Ovary (tissue), 3 donors: ENCODE results near the gene KRT81.

Source experiments
- POLR2A ChIP-seq: fragments of 450-650 bp; IDR thresholded peaks from one replicate; pipeline ENCODE4 v1.6.1; 2017; ENCODE audit warnings: antibody characterized with exemption, mild to moderate bottlenecking, moderate library complexity
- TF ChIP-seq, protein P1 (sequence below), 3 donors: fragments of 450-650 bp in 2 of 3; fragments of 200-600 bp in 1 of 3; IDR thresholded peaks; one replicate each; pipeline versions ENCODE4 v1.5.1 to v1.8.0; 2016 to 2022; ENCODE audit warnings: antibody characterized with exemption in 3 of 3, mild to moderate bottlenecking in 1 of 3
- donor health status: DM: no; HTN: no; CAD: no.

DNA sequence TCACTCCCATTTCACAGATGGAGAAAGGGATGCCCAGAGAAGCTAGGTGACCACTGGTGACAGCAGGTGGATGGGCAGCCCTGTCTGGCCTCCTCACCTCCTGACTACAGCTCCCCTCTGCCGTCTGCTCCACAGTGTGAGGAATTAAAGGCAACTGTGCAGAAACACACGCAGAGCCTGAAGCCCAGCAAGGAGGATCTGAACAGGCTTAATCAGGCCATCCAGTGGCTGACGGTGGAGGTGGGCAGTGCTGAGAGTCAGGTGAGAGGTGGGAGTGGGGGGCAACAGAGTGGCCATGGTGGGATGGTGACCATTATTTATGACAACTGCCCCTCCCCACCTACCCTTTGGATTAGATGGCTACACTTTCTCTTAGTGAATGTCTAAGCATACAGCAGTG is 15.6 kb downstream of the KRT81 start:
- TF ChIP-seq, protein P1, sequence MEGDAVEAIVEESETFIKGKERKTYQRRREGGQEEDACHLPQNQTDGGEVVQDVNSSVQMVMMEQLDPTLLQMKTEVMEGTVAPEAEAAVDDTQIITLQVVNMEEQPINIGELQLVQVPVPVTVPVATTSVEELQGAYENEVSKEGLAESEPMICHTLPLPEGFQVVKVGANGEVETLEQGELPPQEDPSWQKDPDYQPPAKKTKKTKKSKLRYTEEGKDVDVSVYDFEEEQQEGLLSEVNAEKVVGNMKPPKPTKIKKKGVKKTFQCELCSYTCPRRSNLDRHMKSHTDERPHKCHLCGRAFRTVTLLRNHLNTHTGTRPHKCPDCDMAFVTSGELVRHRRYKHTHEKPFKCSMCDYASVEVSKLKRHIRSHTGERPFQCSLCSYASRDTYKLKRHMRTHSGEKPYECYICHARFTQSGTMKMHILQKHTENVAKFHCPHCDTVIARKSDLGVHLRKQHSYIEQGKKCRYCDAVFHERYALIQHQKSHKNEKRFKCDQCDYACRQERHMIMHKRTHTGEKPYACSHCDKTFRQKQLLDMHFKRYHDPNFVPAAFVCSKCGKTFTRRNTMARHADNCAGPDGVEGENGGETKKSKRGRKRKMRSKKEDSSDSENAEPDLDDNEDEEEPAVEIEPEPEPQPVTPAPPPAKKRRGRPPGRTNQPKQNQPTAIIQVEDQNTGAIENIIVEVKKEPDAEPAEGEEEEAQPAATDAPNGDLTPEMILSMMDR (IDR thresholded peaks at IDR 0.05): no peak
- TF ChIP-seq POLR2A: no peak
